Stimulated activated CD4-positive, alpha-beta T cell treated with anti-CD3 and anti-CD28 coated beads, TNF-alpha, amount 100 ng/mL, for 4 hours (primary cell): ENCODE results near the gene HAO1.

Experiments
- DNase-seq, 3 experiments: peaks; one replicate each; pipeline ENCODE4 v3.0.0-alpha.2; 2020; ENCODE audit warnings: low read depth in 3 of 3

HAO1 gene

GRCh38 chr20:7926767-7927166, 13.5 kb downstream of the HAO1 start:
- DNase-seq, result no peak

GRCh38 chr20:7926323-7926722, 13.9 kb downstream of the HAO1 start:
- DNase-seq, result no peak

- no peak for DNase-seq
Measured at GRCh38 chr20:7924692-7925091, 15.6 kb downstream of the HAO1 start.

- no peak for DNase-seq
Measured at GRCh38 chr20:7916648-7917047, 23.6 kb downstream of the HAO1 start.

- no peak for DNase-seq
Measured at GRCh38 chr20:7912551-7912950, 27.7 kb downstream of the HAO1 start.

GRCh38 chr20:7911586-7912330, 28.5 kb downstream of the HAO1 start:
- DNase-seq, result no peak

- DNase-seq, result no peak
Measured at GRCh38 chr20:7908905-7909304, 31.4 kb downstream of the HAO1 start.

GRCh38 chr20:7903429-7903828, 36.8 kb downstream of the HAO1 start:
- DNase-seq, result no peak

- DNase-seq, result no peak
Measured at GRCh38 chr20:7902879-7903278, 37.4 kb downstream of the HAO1 start.

GRCh38 chr20:7897781-7898364, 42.4 kb downstream of the HAO1 start:
- DNase-seq, result no peak

- no peak for DNase-seq
Measured at GRCh38 chr20:7893014-7893730, 47.1 kb downstream of the HAO1 start.

- no peak for DNase-seq
Measured at GRCh38 chr20:7891705-7892104, 48.6 kb downstream of the HAO1 start.

GRCh38 chr20:7889736-7890135, 50.5 kb downstream of the HAO1 start:
- DNase-seq, result no peak

- DNase-seq, result no peak
Measured at GRCh38 chr20:7883741-7884140, 56.5 kb downstream of the HAO1 start.

GRCh38 chr20:7883309-7883708, 56.9 kb downstream of the HAO1 start:
- no peak for DNase-seq

- DNase-seq, result no peak
Measured at GRCh38 chr20:7882076-7882475, 58.2 kb downstream of the HAO1 start.

- DNase-seq, result no peak
Measured at GRCh38 chr20:7881551-7881950, 58.7 kb downstream of the HAO1 start.

GRCh38 chr20:7879883-7880282, 60.4 kb downstream of the HAO1 start:
- DNase-seq, result no peak

GRCh38 chr20:7868108-7868507, 72.2 kb downstream of the HAO1 start:
- DNase-seq, result no peak

GRCh38 chr20:7866285-7866684, 74.0 kb downstream of the HAO1 start:
- DNase-seq, result no peak

GRCh38 chr20:7859356-7859802, 80.9 kb downstream of the HAO1 start:
- DNase-seq, result no peak

GRCh38 chr20:7858734-7859250, 81.5 kb downstream of the HAO1 start:
- no peak for DNase-seq

- no peak for DNase-seq
Measured at GRCh38 chr20:7856756-7857155, 83.5 kb downstream of the HAO1 start.
